Progenitor cell of endocrine pancreas (in vitro differentiated cells): ENCODE measurements around the gene SLC16A4. TPM values are rescaled to one million over a fixed set of nuclear protein-coding genes. Genes with fewer than 3 reads are reported as not detected.
A peak's percentile ranks its signal among the peaks of the same experiment; 100 is the strongest.
"Not testable (repeated sequence)": the region's sequence is repeated elsewhere in the genome, so short reads cannot be mapped to it uniquely, and the experiment has no call there.

Experiments used
- DNase-seq: peaks from one replicate; pipeline ENCODE4 v3.0.0; 2021; ENCODE audit warnings: low spot score; ENCODE audit not compliant: unreplicated experiment
- H3K27ac Mint-ChIP-seq: 2 replicates; pipeline ENCODE4 v1.8.0; 2021; ENCODE audit warnings: mild to moderate bottlenecking, moderate library complexity, mixed read lengths
- H3K27me3 Mint-ChIP-seq: 2 replicates; pipeline ENCODE4 v1.8.0; 2021; ENCODE audit warnings: mixed read lengths
- H3K36me3 Mint-ChIP-seq: 2 replicates; pipeline ENCODE4 v1.8.0; 2022; ENCODE audit warnings: mixed read lengths; ENCODE audit not compliant: insufficient read depth
- H3K4me1 Mint-ChIP-seq: 2 replicates; pipeline ENCODE4 v1.8.0; 2021; ENCODE audit warnings: low read depth, mixed read lengths
- H3K4me3 Mint-ChIP-seq: 2 replicates; pipeline ENCODE4 v1.8.0; 2021; ENCODE audit warnings: low read depth, mild to moderate bottlenecking, moderate library complexity, mixed read lengths
- H3K9me3 Mint-ChIP-seq: 2 replicates; pipeline ENCODE4 v1.8.0; 2021; ENCODE audit warnings: low read depth, mixed read lengths
- CTCF ChIP-seq: fragments of 200-600 bp; sonication (generic); IDR thresholded peaks from one replicate; pipeline ENCODE4 v1.5.0; 2021; ENCODE audit warnings: antibody characterized with exemption, mild to moderate bottlenecking; ENCODE audit not compliant: unreplicated experiment
- total RNA-seq: library from RNA; stranded (reverse); gene quantifications from 2 replicates; pipeline ENCODE4 v1.2.1, GENCODE V29; 2021

SLC16A4 gene
- total RNA-seq, 1 donor from 2014 or later = 0.46 TPM

- Mint-ChIP-seq H3K27ac (no peak overlapping the region), H3K9me3 (no peaks in the 10 kb centered on the region), H3K4me3 (peak overlapping the region; percentile 99), H3K4me1 (peaks cover 24% of the 10 kb centered on the region), H3K27me3 (no peaks in the 10 kb centered on the region), H3K36me3 (no peaks in the 10 kb centered on the region)
- TF ChIP-seq CTCF = no peak
- DNase-seq = no peak
Measured at GRCh38 chr1:110408488-110408887, 17.7 kb upstream of the SLC16A4 start.

GRCh38 chr1:110407260-110408210 is 16.7 kb upstream of the SLC16A4 start, which contains the start of gene LAMTOR5:
TSS of gene LAMTOR5 (minus strand) at chr1:110407694. CDS start at chr1:110407620, 74 bp downstream.
- H3K4me3 Mint-ChIP-seq = peak within 1 kb of the TSS; percentile 99

GRCh38 chr1:110406407-110406806 is 15.6 kb upstream of the SLC16A4 start:
- not testable (repeated sequence) for H3K27me3 Mint-ChIP-seq, H3K36me3 Mint-ChIP-seq, DNase-seq, H3K9me3 Mint-ChIP-seq
- peaks cover 15% of the 10 kb centered on the region for H3K4me1 Mint-ChIP-seq
- H3K27ac Mint-ChIP-seq = peak overlapping the region; percentile 99
- H3K4me3 Mint-ChIP-seq = peak overlapping the region; percentile 99

More at GRCh38 chr1:110407260-110408210, 16.7 kb upstream of the SLC16A4 start, which contains the start of gene LAMTOR5:
- H3K9me3 Mint-ChIP-seq = no peaks in the 10 kb centered on the region
- peak within 1 kb of the TSS; percentile 99 for H3K27ac Mint-ChIP-seq
- no peaks in the 10 kb centered on the region for H3K36me3 Mint-ChIP-seq
- H3K4me1 Mint-ChIP-seq = peaks cover 15% of the 10 kb centered on the region
- DNase-seq = peak; percentile 81
- no peaks in the 10 kb centered on the region for H3K27me3 Mint-ChIP-seq
- TF ChIP-seq CTCF = no peak

- TF ChIP-seq CTCF = no peak
- Mint-ChIP-seq H3K36me3 (peaks cover 4% of the 10 kb centered on the region), H3K27me3 (no peaks in the 10 kb centered on the region), H3K4me3 (no peak overlapping the region), H3K27ac (no peak overlapping the region), H3K4me1 (peaks cover 15% of the 10 kb centered on the region), H3K9me3 (no peaks in the 10 kb centered on the region)
- no peak for DNase-seq
Measured at GRCh38 chr1:110404401-110404800, 13.6 kb upstream of the SLC16A4 start.

- H3K4me3 Mint-ChIP-seq = no peak overlapping the region
- no peak for TF ChIP-seq CTCF
- H3K27ac Mint-ChIP-seq = no peak overlapping the region
- no peak for DNase-seq
- no peaks in the 10 kb centered on the region for H3K9me3 Mint-ChIP-seq
- H3K36me3 Mint-ChIP-seq = peaks cover 4% of the 10 kb centered on the region
- no peaks in the 10 kb centered on the region for H3K27me3 Mint-ChIP-seq
- H3K4me1 Mint-ChIP-seq = peaks cover 15% of the 10 kb centered on the region
Measured at GRCh38 chr1:110403805-110404204, 13.0 kb upstream of the SLC16A4 start.

- DNase-seq, H3K27ac Mint-ChIP-seq, H3K4me3 Mint-ChIP-seq, H3K27me3 Mint-ChIP-seq, H3K4me1 Mint-ChIP-seq, H3K9me3 Mint-ChIP-seq: not testable (repeated sequence)
- H3K36me3 Mint-ChIP-seq = peaks cover 15% of the 10 kb centered on the region
Measured at GRCh38 chr1:110396259-110396958, 5.6 kb upstream of the SLC16A4 start.
